GM12878 (cell line): ENCODE data around the gene CCNYL1. TPM values are rescaled to one million over a fixed set of nuclear protein-coding genes. Genes with fewer than 3 reads are reported as not detected.

Source experiments
- ATAC-seq: fragments of 200-7000 bp; cut with Tn5 transposase; 3 replicates; pipeline ENCODE4 v1.9.1; 2020; ENCODE audit warnings: mild to moderate bottlenecking, moderate library complexity
- BruUV-seq: library from RNA; stranded (reverse); fragments of 400-500 nt; replicated peaks from 2 replicates; lab custom pipeline; 2021; lab: Mats Ljungman, UMichigan
- CTCF ChIA-PET: fragments of 300-600 bp; sonication (Branson Sonifier 250); formaldehyde crosslinking; extraction: SDS; loops from one replicate; lab custom pipeline; 2021; ENCODE audit warnings: inconsistent platforms; lab: Yijun Ruan, JAX
- POLR2A ChIA-PET: fragments of 350-600 bp; formaldehyde crosslinking; extraction: SDS; loops from one replicate; lab custom pipeline; 2021; ENCODE audit warnings: inconsistent platforms; lab: Charles Lee
- RAD21 ChIA-PET: fragments of 300-600 bp; sonication (Branson Sonifier 250); formaldehyde crosslinking; loops from one replicate; lab custom pipeline; 2023; ENCODE audit warnings: antibody characterized with exemption; ENCODE audit not compliant: unreplicated experiment; lab: Charles Lee
- SMC1A ChIA-PET: fragments of 300-600 bp; sonication (Branson Sonifier 250); formaldehyde crosslinking; loops from one replicate; lab custom pipeline; 2023; ENCODE audit not compliant: unreplicated experiment, uncharacterized antibody; lab: Charles Lee
- DNase-seq: peaks from one replicate; pipeline ENCODE4 v3.0.0-alpha.2; 2011; ENCODE audit warnings: low read depth, low spot score
- FAIRE-seq: peaks from 3 replicates; lab custom pipeline; 2011; peaks lifted over from hg19 to GRCh38; lab: Jason Lieb, UNC
- H2AFZ ChIP-seq: 2 replicates; pipeline ENCODE4 v1.6.0; 2011; ENCODE audit warnings: low read depth, low read length, control low read depth; ENCODE audit not compliant: control insufficient read depth
- H3K27ac ChIP-seq: 2 replicates; pipeline ENCODE4 v1.5.1; 2011; ENCODE audit warnings: control low read depth; ENCODE audit not compliant: control insufficient read depth, insufficient read depth
- H3K27me3 ChIP-seq, 2 experiments: replicated peaks in 1 of 2; 2 replicates each; pipeline versions ENCODE4 v1.6.0 to v1.6.1; 2011; ENCODE audit warnings: low read length in 1 of 2; ENCODE audit not compliant: control insufficient read depth in 2 of 2, insufficient read depth in 2 of 2
- H3K36me3 ChIP-seq, 2 experiments: 2 replicates each; pipeline ENCODE4 v1.5.1; 2011; ENCODE audit warnings: low read length in 1 of 2; ENCODE audit not compliant: control insufficient read depth in 2 of 2, insufficient read depth in 2 of 2
- H3K4me1 ChIP-seq: 2 replicates; pipeline ENCODE4 v1.6.1; 2011; ENCODE audit warnings: mild to moderate bottlenecking, low read length, moderate library complexity, mixed read lengths; ENCODE audit not compliant: control insufficient read depth, insufficient read depth
- H3K4me2 ChIP-seq: 2 replicates; pipeline ENCODE4 v1.6.0; 2011; ENCODE audit warnings: control low read depth; ENCODE audit not compliant: control insufficient read depth, insufficient read depth
- H3K4me3 ChIP-seq: fragments of 200-600 bp; sonication (generic); 2 replicates; pipeline ENCODE4 v1.5.1; 2016
- H3K79me2 ChIP-seq: 2 replicates; pipeline ENCODE4 v1.6.0; 2011; ENCODE audit warnings: low read length; ENCODE audit not compliant: control insufficient read depth, insufficient read depth
- H3K9ac ChIP-seq: 2 replicates; pipeline ENCODE4 v1.8.0; 2011; ENCODE audit warnings: low read length, control low read depth, mixed read lengths; ENCODE audit not compliant: control insufficient read depth, insufficient read depth
- H3K9me3 ChIP-seq: replicated peaks from 3 replicates; pipeline ENCODE4 v1.5.1; 2011; ENCODE audit warnings: mild to moderate bottlenecking, low read length; ENCODE audit not compliant: control insufficient read depth, insufficient read depth
- H4K20me1 ChIP-seq: 2 replicates; pipeline ENCODE4 v1.6.0; 2011; ENCODE audit not compliant: control insufficient read depth, insufficient read depth
- ATF2 ChIP-seq: IDR thresholded peaks from 2 replicates; pipeline ENCODE4 v1.6.1; 2012; ENCODE audit warnings: low read length, inconsistent platforms
- E2F8 ChIP-seq: fragments of 450-650 bp; IDR thresholded peaks from 2 replicates; pipeline ENCODE4 v1.6.1; 2018; ENCODE audit warnings: mild to moderate bottlenecking, low read depth, moderate library complexity; ENCODE audit not compliant: partially characterized antibody
- HDAC6 ChIP-seq: fragments of 200-600 bp; sonication (generic); IDR thresholded peaks from one replicate; pipeline ENCODE4 v1.8.0; 2017; ENCODE audit warnings: antibody characterized with exemption; ENCODE audit not compliant: unreplicated experiment
- IKZF1 ChIP-seq: fragments of 450-650 bp; conservative IDR thresholded peaks from 2 replicates; pipeline ENCODE4 v1.6.1; 2017; ENCODE audit warnings: antibody characterized with exemption, mild to moderate bottlenecking
- KAT2A ChIP-seq: conservative IDR thresholded peaks from 2 replicates; pipeline ENCODE4 v1.6.1; 2011; ENCODE audit warnings: low read depth, low read length; ENCODE audit not compliant: control insufficient read depth
- NBN ChIP-seq: fragments of 450-650 bp; IDR thresholded peaks from 2 replicates; pipeline ENCODE4 v1.6.1; 2016
- RAD21 ChIP-seq: IDR thresholded peaks from 2 replicates; pipeline ENCODE4 v1.6.1; 2011; ENCODE audit warnings: mild to moderate bottlenecking, low read depth, low read length, moderate library complexity; ENCODE audit not compliant: insufficient read depth
- RCOR1 ChIP-seq: conservative IDR thresholded peaks from 2 replicates; pipeline ENCODE4 v1.6.1; 2012; ENCODE audit warnings: low read depth, low read length, improper control_type of control experiment
- WGBS: methylation state at CpG from one replicate; pipeline ENCODE4 v1.1.6; 2016; ENCODE audit warnings: low lambda C conversion rate; ENCODE audit not compliant: insufficient replicate concordance, insufficient coverage; ENCODE audit errors: missing lambda C conversion rate; 5-methylcytosine and 5-hydroxymethylcytosine counted together
- in situ Hi-C: fragments of 300-500 bp; cut with MboI; formaldehyde crosslinking; loops from 9 replicates; pipeline ENCODE4 v1.14.3; 2018; ENCODE audit warnings: mixed read lengths
- intact Hi-C: fragments of 100-400 bp; cut with micrococcal nuclease; formaldehyde crosslinking; loops from one replicate; pipeline ENCODE4 v1.14.2; 2022; ENCODE audit not compliant: unreplicated experiment
- polyA plus RNA-seq, 11 experiments: library from polyadenylated mRNA; depleted of rRNA in 4 of 11; unstranded in 6 of 11; stranded (reverse) in 5 of 11; fragments of >200 nt; fragmentation: Nextera tagmentation in 4 of 11; fragmentation: Illumina TruSeq in 1 of 11; extraction: Ambion mirVana in 4 of 11; extraction: Trizol in 1 of 11; gene quantifications; 1 replicate in 1 of 11; 2 replicates in 10 of 11; pipeline versions ENCODE4 v1.2.1 to v1.2.3, GENCODE V29; 2011 to 2016; ENCODE audit warnings: inconsistent platforms in 2 of 11, missing spikeins in 2 of 11, low read depth in 1 of 11
- total RNA-seq, 4 experiments: library from RNA; depleted of rRNA in 3 of 4; stranded (reverse); fragments of >200 nt in 3 of 4; fragmentation: Illumina TruSeq in 1 of 4; extraction: Trizol in 1 of 4; gene quantifications; 2 replicates each; pipeline versions ENCODE4 v1.2.1 to v1.2.3, GENCODE V29; 2013 to 2021
- TF ChIP-seq, protein P1 (sequence below): IDR thresholded peaks from 2 replicates; pipeline ENCODE4 v1.6.1; 2012; ENCODE audit warnings: improper control_type of control experiment, low read depth, low read length; ENCODE audit not compliant: insufficient replicate concordance
- TF ChIP-seq, protein P2 (sequence below): fragments of 450-650 bp; IDR thresholded peaks from 2 replicates; pipeline ENCODE4 v1.6.1; 2017; ENCODE audit warnings: borderline replicate concordance

The CCNYL1 gene
- total and polyA plus RNA-seq, 10 of the 15 experiments (the other 5 are each of a cell fraction or from before 2014, with no cell fraction given) = 1.8 to 12.3 (median 5.9) TPM

DNA sequence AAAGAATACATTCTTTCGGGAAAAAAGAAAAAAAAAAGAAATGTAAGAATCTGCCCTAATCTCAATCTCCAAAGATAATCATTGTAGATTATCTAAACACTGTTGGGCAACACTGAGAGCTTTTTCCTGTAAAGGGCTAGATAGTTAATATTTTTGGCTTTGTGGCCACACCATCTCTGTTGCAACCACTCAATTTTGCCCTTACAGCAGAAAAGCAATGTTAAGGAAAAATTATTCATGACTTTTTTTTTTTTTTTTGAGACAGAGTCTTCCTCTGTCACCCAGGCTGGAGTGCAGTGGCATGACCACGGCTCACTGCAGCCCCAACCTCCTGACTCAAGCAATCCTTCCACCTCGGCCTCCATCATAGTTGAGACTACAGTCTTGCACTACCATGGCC lies 75.6 kb downstream of the CCNYL1 start (continued):
- no peak for TF ChIP-seq E2F8
- TF ChIP-seq, all 136 proteins: peak for 0

DNA sequence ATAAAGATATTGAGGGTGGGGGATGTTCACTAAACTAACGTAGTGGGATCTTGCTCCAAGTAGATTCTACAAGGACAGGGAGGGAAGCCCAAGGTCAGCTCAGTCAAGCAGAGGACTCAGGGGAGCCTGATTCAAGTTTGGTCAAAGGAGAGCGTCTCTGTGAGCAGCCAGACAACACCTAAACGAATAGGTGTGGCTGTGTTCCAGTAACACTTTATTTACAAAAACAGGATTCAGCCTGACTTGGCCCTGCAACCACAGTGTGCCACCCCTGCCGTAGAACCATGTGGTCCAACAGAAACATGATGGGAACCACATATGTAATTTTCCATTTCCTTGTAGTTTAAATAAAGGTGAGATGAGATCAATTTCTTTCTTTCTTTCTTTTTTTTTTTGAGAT lies 76.4 kb downstream of the CCNYL1 start:
- H3K79me2 ChIP-seq = no peaks in the 10 kb centered on the region
- no TSS peak for BruUV-seq
- no peak overlapping the region for H3K27ac ChIP-seq
- ATAC-seq (no peak), FAIRE-seq (no peak), DNase-seq (no peak)
- SMC1A ChIA-PET = no interaction called here
- no peak overlapping the region for H3K4me2 ChIP-seq
- H3K4me1 ChIP-seq = no peaks in the 10 kb centered on the region; the same call in 1 of the 2 replicates
- no peaks in the 10 kb centered on the region for H3K36me3 ChIP-seq
- POLR2A ChIA-PET = no interaction called here
- intact Hi-C loops = no loop called here
- in situ Hi-C loops = no loop called here
- CTCF ChIA-PET = interaction anchor here (0.6 kb wide), 1 partner anchor 319 kb away, joined by 3 read pairs; no protein-coding TSS in a partner anchor
- no peak overlapping the region for H2AFZ ChIP-seq
- H3K9ac ChIP-seq = no peak overlapping the region
- H3K27me3 ChIP-seq = no peaks in the 10 kb centered on the region
- no peaks in the 10 kb centered on the region for H4K20me1 ChIP-seq
- RAD21 ChIA-PET = no interaction called here
- H3K9me3 ChIP-seq = no peaks in the 10 kb centered on the region
- 0% methylated on average over 4 of the region's 4 CpGs for WGBS
- H3K4me3 ChIP-seq = no peak overlapping the region
- TF ChIP-seq, protein P1, sequence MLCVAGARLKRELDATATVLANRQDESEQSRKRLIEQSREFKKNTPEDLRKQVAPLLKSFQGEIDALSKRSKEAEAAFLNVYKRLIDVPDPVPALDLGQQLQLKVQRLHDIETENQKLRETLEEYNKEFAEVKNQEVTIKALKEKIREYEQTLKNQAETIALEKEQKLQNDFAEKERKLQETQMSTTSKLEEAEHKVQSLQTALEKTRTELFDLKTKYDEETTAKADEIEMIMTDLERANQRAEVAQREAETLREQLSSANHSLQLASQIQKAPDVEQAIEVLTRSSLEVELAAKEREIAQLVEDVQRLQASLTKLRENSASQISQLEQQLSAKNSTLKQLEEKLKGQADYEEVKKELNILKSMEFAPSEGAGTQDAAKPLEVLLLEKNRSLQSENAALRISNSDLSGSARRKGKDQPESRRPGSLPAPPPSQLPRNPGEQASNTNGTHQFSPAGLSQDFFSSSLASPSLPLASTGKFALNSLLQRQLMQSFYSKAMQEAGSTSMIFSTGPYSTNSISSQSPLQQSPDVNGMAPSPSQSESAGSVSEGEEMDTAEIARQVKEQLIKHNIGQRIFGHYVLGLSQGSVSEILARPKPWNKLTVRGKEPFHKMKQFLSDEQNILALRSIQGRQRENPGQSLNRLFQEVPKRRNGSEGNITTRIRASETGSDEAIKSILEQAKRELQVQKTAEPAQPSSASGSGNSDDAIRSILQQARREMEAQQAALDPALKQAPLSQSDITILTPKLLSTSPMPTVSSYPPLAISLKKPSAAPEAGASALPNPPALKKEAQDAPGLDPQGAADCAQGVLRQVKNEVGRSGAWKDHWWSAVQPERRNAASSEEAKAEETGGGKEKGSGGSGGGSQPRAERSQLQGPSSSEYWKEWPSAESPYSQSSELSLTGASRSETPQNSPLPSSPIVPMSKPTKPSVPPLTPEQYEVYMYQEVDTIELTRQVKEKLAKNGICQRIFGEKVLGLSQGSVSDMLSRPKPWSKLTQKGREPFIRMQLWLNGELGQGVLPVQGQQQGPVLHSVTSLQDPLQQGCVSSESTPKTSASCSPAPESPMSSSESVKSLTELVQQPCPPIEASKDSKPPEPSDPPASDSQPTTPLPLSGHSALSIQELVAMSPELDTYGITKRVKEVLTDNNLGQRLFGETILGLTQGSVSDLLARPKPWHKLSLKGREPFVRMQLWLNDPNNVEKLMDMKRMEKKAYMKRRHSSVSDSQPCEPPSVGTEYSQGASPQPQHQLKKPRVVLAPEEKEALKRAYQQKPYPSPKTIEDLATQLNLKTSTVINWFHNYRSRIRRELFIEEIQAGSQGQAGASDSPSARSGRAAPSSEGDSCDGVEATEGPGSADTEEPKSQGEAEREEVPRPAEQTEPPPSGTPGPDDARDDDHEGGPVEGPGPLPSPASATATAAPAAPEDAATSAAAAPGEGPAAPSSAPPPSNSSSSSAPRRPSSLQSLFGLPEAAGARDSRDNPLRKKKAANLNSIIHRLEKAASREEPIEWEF = no peak
- TF ChIP-seq ATF2 (no peak), HDAC6 (no peak), KAT2A (no peak), NBN (no peak), RAD21 (no peak), RCOR1 (no peak), IKZF1 (no peak)
- TF ChIP-seq, protein P2, sequence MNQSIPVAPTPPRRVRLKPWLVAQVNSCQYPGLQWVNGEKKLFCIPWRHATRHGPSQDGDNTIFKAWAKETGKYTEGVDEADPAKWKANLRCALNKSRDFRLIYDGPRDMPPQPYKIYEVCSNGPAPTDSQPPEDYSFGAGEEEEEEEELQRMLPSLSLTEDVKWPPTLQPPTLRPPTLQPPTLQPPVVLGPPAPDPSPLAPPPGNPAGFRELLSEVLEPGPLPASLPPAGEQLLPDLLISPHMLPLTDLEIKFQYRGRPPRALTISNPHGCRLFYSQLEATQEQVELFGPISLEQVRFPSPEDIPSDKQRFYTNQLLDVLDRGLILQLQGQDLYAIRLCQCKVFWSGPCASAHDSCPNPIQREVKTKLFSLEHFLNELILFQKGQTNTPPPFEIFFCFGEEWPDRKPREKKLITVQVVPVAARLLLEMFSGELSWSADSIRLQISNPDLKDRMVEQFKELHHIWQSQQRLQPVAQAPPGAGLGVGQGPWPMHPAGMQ = no peak
